GM23338 (cell line): ENCODE results near the gene RAC3. TPM values are rescaled to one million over a fixed set of nuclear protein-coding genes. Genes with fewer than 3 reads are reported as not detected.

Source experiments
- ATAC-seq: fragments of 200-7000 bp; cut with Tn5 transposase; 3 replicates; pipeline ENCODE4 v1.9.1; 2020
- DNase-seq: peaks from one replicate; pipeline ENCODE4 v3.0.0-alpha.2; 2015; ENCODE audit warnings: low spot score
- H2AFZ ChIP-seq: fragments of 200-600 bp; sonication (generic); 2 replicates; pipeline ENCODE4 v1.8.0; 2016; ENCODE audit warnings: antibody characterized with exemption, mild to moderate bottlenecking, moderate library complexity
- H3F3A ChIP-seq: fragments of 200-600 bp; sonication (generic); replicated peaks from 2 replicates; pipeline ENCODE4 v1.8.0; 2017; ENCODE audit warnings: antibody characterized with exemption, mixed run types, low read depth
- H3K27ac ChIP-seq: fragments of 200-600 bp; sonication (generic); 2 replicates; pipeline ENCODE4 v1.6.1; 2016; ENCODE audit warnings: low read depth
- H3K27me3 ChIP-seq: fragments of 200-600 bp; sonication (generic); 2 replicates; pipeline ENCODE4 v1.8.0; 2016; ENCODE audit warnings: mild to moderate bottlenecking, mixed run types, moderate library complexity; ENCODE audit not compliant: insufficient read depth
- H3K36me3 ChIP-seq: fragments of 200-600 bp; sonication (generic); 2 replicates; pipeline ENCODE4 v1.8.0; 2016; ENCODE audit warnings: mild to moderate bottlenecking; ENCODE audit not compliant: insufficient read depth
- H3K4me1 ChIP-seq: fragments of 200-600 bp; sonication (generic); 2 replicates; pipeline ENCODE4 v1.8.0; 2016; ENCODE audit warnings: mild to moderate bottlenecking, moderate library complexity; ENCODE audit not compliant: insufficient read depth
- H3K4me2 ChIP-seq: fragments of 200-600 bp; sonication (generic); 2 replicates; pipeline ENCODE4 v1.7.1; 2017; ENCODE audit warnings: mixed run types
- H3K4me3 ChIP-seq: fragments of 200-600 bp; sonication (generic); 2 replicates; pipeline ENCODE4 v1.6.1; 2016; ENCODE audit warnings: mixed run types
- H3K79me2 ChIP-seq: fragments of 200-600 bp; sonication (generic); replicated peaks from 2 replicates; pipeline ENCODE4 v1.8.0; 2017; ENCODE audit warnings: mild to moderate bottlenecking; ENCODE audit not compliant: insufficient read depth
- H3K9me2 ChIP-seq: fragments of 200-600 bp; sonication (generic); 2 replicates; pipeline ENCODE4 v1.8.0; 2017; ENCODE audit not compliant: insufficient read depth
- H4K20me1 ChIP-seq: fragments of 200-600 bp; sonication (generic); replicated peaks from 2 replicates; pipeline ENCODE4 v1.8.0; 2017; ENCODE audit warnings: mild to moderate bottlenecking; ENCODE audit not compliant: insufficient read depth
- H3K27ac Mint-ChIP-seq: 2 replicates; pipeline ENCODE4 v1.8.0; 2020; ENCODE audit warnings: inconsistent platforms, mild to moderate bottlenecking, moderate library complexity, mixed read lengths
- H3K27me3 Mint-ChIP-seq: 3 replicates; pipeline ENCODE4 v1.8.0; 2022; ENCODE audit warnings: low read depth, mild to moderate bottlenecking, moderate library complexity, mixed read lengths, inconsistent platforms; ENCODE audit not compliant: insufficient read depth, poor library complexity
- H3K36me3 Mint-ChIP-seq: 3 replicates; pipeline ENCODE4 v1.8.0; 2021; ENCODE audit warnings: low read depth, mild to moderate bottlenecking, inconsistent platforms, moderate library complexity, mixed read lengths
- H3K4me1 Mint-ChIP-seq: 3 replicates; pipeline ENCODE4 v1.8.0; 2020; ENCODE audit warnings: mild to moderate bottlenecking, inconsistent platforms, mixed read lengths
- H3K4me3 Mint-ChIP-seq: 3 replicates; pipeline ENCODE4 v1.8.0; 2021; ENCODE audit warnings: moderate library complexity, mild to moderate bottlenecking, inconsistent platforms, mixed read lengths
- H3K9me3 Mint-ChIP-seq: 3 replicates; pipeline ENCODE4 v1.8.0; 2020; ENCODE audit warnings: moderate library complexity, mild to moderate bottlenecking, inconsistent platforms, mixed read lengths
- EZH2 ChIP-seq: fragments of 200-600 bp; sonication (generic); IDR thresholded peaks from one replicate; pipeline ENCODE4 v1.8.0; 2017; ENCODE audit warnings: antibody characterized with exemption, mild to moderate bottlenecking, low read depth; ENCODE audit not compliant: unreplicated experiment
- EZH2phosphoT487 ChIP-seq: fragments of 200-600 bp; sonication (generic); IDR thresholded peaks from one replicate; pipeline ENCODE4 v1.8.1; 2018; ENCODE audit warnings: antibody characterized with exemption; ENCODE audit not compliant: unreplicated experiment
- JUNB ChIP-seq: IDR thresholded peaks from one replicate; pipeline ENCODE4 v1.6.1; 2016; ENCODE audit warnings: antibody characterized with exemption; ENCODE audit not compliant: unreplicated experiment
- POLR2AphosphoS5 ChIP-seq: IDR thresholded peaks from 2 replicates; pipeline ENCODE4 v1.6.1; 2016; ENCODE audit warnings: antibody characterized with exemption, low read depth
- STAT1 ChIP-seq: IDR thresholded peaks from one replicate; pipeline ENCODE4 v1.6.1; 2016; ENCODE audit warnings: antibody characterized with exemption; ENCODE audit not compliant: unreplicated experiment
- ZNF114 ChIP-seq: fragments of 250-450 bp; sonication (Bioruptor Pico); IDR thresholded peaks from 2 replicates; pipeline ENCODE4 v1.5.0; 2020; ENCODE audit warnings: mild to moderate bottlenecking, moderate library complexity
- ZNF331 ChIP-seq: fragments of 250-450 bp; sonication (Bioruptor Pico); IDR thresholded peaks from 2 replicates; pipeline ENCODE4 v1.5.0; 2020; ENCODE audit warnings: low read depth, mild to moderate bottlenecking, moderate library complexity
- polyA plus RNA-seq: library from polyadenylated mRNA; unstranded; fragments of >200 nt; fragmentation: Nextera tagmentation; extraction: Ambion mirVana; gene quantifications from 2 replicates; pipeline ENCODE4 v1.2.1, GENCODE V29; 2016
- total RNA-seq: library from RNA; depleted of rRNA; stranded (reverse); fragments of >200 nt; shearing (Covaris generic); gene quantifications from 2 replicates; pipeline ENCODE4 v1.2.3, GENCODE V29; 2014
- TF ChIP-seq, protein P1 (sequence below), 2 experiments: fragments of 200-600 bp in 1 of 2; sonication (generic) in 1 of 2; conservative IDR thresholded peaks; 2 replicates each; pipeline versions ENCODE4 v1.5.1 to v1.6.1; 2016 to 2017; ENCODE audit warnings: antibody characterized with exemption in 2 of 2, low read depth in 2 of 2, mild to moderate bottlenecking in 2 of 2, moderate library complexity in 1 of 2
- TF ChIP-seq, protein P2 (sequence below): IDR thresholded peaks from 2 replicates; pipeline ENCODE4 v1.6.1; 2016; ENCODE audit warnings: antibody characterized with exemption
- TF ChIP-seq, protein P3 (sequence below): IDR thresholded peaks from one replicate; pipeline ENCODE4 v1.6.1; 2018; ENCODE audit warnings: antibody characterized with exemption; ENCODE audit not compliant: unreplicated experiment

RAC3 gene
- total and polyA plus RNA-seq, 2 experiments from 2014 or later, result 31.5 to 293 TPM

- TF ChIP-seq, protein P1, sequence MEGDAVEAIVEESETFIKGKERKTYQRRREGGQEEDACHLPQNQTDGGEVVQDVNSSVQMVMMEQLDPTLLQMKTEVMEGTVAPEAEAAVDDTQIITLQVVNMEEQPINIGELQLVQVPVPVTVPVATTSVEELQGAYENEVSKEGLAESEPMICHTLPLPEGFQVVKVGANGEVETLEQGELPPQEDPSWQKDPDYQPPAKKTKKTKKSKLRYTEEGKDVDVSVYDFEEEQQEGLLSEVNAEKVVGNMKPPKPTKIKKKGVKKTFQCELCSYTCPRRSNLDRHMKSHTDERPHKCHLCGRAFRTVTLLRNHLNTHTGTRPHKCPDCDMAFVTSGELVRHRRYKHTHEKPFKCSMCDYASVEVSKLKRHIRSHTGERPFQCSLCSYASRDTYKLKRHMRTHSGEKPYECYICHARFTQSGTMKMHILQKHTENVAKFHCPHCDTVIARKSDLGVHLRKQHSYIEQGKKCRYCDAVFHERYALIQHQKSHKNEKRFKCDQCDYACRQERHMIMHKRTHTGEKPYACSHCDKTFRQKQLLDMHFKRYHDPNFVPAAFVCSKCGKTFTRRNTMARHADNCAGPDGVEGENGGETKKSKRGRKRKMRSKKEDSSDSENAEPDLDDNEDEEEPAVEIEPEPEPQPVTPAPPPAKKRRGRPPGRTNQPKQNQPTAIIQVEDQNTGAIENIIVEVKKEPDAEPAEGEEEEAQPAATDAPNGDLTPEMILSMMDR (conservative IDR thresholded peaks at IDR 0.05; ENCODE audit: low read depth in 2 of 2), result no peak
- TF ChIP-seq STAT1 (no peak), POLR2AphosphoS5 (no peak), ZNF114 (CRISPR knock-in tag) (no peak), ZNF331 (CRISPR knock-in tag) (no peak), JUNB (no peak)
- Histone ChIP-seq H3K4me1 (peaks cover 8% of the 10 kb centered on the region; the same call in 1 of the 2 replicates), H4K20me1 (no peaks in the 10 kb centered on the region), H3K27ac (no peak overlapping the region), H3K27me3 (no peaks in the 10 kb centered on the region), H3K4me2 (no peak overlapping the region), H3K4me3 (no peak overlapping the region), H3K9me2 (no peaks in the 10 kb centered on the region), H3F3A (peaks cover 10% of the 10 kb centered on the region), H3K79me2 (peaks cover 8% of the 10 kb centered on the region; the same call in 1 of the 2 replicates), H3K36me3 (no peaks in the 10 kb centered on the region), H2AFZ (no peak overlapping the region)
- no peaks in the 10 kb centered on the region; the same call in none of the 3 replicates for H3K36me3 Mint-ChIP-seq
- H3K27ac Mint-ChIP-seq, result no peak overlapping the region
- ATAC-seq (no peak), DNase-seq (no peak)
- peak overlapping the region; percentile 40; the same call in 1 of the 3 replicates for H3K4me3 Mint-ChIP-seq
- no peaks in the 10 kb centered on the region; the same call in 2 of the 3 replicates for H3K9me3 Mint-ChIP-seq
- H3K4me1 Mint-ChIP-seq, result peaks cover 11% of the 10 kb centered on the region
- H3K27me3 Mint-ChIP-seq, result peaks cover 13% of the 10 kb centered on the region
Observed at GRCh38 chr17:82029391-82029790, 2.1 kb upstream of the RAC3 start.

DNA sequence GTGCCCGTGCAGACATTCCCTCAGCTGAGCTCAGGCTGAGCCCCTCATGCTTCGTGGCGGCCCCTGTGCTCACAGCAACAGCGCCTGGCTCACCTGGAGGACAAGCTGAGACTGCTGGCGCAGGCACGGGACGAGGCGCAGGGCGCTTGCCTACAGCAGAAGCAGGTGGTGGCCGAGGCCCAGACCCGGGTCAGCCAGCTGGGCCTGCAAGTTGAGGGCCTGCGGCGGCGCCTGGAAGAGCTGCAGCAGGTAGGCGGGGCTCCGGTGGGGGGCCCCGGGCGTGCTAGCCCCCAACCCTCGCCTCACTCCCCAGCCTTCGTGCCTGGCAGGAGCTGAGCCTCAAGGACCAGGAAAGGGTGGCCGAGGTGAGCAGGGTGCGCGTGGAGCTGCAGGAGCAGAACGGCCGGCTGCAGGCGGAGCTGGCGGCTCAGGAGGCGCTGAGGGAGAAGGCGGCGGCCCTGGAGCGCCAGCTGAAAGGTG lies 1.4 kb upstream of the RAC3 start:
- Histone ChIP-seq H3K27ac (no peak overlapping the region), H3F3A (peaks cover 11% of the 10 kb centered on the region), H3K4me1 (peaks cover 9% of the 10 kb centered on the region; the same call in 1 of the 2 replicates), H3K36me3 (no peaks in the 10 kb centered on the region), H3K9me2 (no peaks in the 10 kb centered on the region), H3K79me2 (peaks cover 8% of the 10 kb centered on the region; the same call in 1 of the 2 replicates), H3K4me3 (peak overlapping the region; percentile 77; the same call in 1 of the 2 replicates), H2AFZ (no peak overlapping the region), H3K27me3 (no peaks in the 10 kb centered on the region), H4K20me1 (no peaks in the 10 kb centered on the region), H3K4me2 (peak overlapping the region; percentile 87; the same call in 1 of the 2 replicates)
- Mint-ChIP-seq H3K4me1 (peaks cover 14% of the 10 kb centered on the region), H3K4me3 (no peak overlapping the region), H3K9me3 (no peaks in the 10 kb centered on the region; the same call in 2 of the 3 replicates), H3K36me3 (no peaks in the 10 kb centered on the region; the same call in none of the 3 replicates), H3K27me3 (peaks cover 17% of the 10 kb centered on the region), H3K27ac (no peak overlapping the region)
- DNase-seq, result no peak
- ATAC-seq, result peak; percentile 1; the same call in 2 of the 3 replicates
- TF ChIP-seq EZH2 (no peak), JUNB (no peak), ZNF331 (CRISPR knock-in tag) (no peak), EZH2phosphoT487 (no peak), POLR2AphosphoS5 (no peak)
- TF ChIP-seq, protein P2, sequence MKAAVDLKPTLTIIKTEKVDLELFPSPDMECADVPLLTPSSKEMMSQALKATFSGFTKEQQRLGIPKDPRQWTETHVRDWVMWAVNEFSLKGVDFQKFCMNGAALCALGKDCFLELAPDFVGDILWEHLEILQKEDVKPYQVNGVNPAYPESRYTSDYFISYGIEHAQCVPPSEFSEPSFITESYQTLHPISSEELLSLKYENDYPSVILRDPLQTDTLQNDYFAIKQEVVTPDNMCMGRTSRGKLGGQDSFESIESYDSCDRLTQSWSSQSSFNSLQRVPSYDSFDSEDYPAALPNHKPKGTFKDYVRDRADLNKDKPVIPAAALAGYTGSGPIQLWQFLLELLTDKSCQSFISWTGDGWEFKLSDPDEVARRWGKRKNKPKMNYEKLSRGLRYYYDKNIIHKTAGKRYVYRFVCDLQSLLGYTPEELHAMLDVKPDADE, result no peak
- TF ChIP-seq, protein P1 (conservative IDR thresholded peaks at IDR 0.05; ENCODE audit: low read depth in 2 of 2), result no peak
- TF ChIP-seq, protein P3, sequence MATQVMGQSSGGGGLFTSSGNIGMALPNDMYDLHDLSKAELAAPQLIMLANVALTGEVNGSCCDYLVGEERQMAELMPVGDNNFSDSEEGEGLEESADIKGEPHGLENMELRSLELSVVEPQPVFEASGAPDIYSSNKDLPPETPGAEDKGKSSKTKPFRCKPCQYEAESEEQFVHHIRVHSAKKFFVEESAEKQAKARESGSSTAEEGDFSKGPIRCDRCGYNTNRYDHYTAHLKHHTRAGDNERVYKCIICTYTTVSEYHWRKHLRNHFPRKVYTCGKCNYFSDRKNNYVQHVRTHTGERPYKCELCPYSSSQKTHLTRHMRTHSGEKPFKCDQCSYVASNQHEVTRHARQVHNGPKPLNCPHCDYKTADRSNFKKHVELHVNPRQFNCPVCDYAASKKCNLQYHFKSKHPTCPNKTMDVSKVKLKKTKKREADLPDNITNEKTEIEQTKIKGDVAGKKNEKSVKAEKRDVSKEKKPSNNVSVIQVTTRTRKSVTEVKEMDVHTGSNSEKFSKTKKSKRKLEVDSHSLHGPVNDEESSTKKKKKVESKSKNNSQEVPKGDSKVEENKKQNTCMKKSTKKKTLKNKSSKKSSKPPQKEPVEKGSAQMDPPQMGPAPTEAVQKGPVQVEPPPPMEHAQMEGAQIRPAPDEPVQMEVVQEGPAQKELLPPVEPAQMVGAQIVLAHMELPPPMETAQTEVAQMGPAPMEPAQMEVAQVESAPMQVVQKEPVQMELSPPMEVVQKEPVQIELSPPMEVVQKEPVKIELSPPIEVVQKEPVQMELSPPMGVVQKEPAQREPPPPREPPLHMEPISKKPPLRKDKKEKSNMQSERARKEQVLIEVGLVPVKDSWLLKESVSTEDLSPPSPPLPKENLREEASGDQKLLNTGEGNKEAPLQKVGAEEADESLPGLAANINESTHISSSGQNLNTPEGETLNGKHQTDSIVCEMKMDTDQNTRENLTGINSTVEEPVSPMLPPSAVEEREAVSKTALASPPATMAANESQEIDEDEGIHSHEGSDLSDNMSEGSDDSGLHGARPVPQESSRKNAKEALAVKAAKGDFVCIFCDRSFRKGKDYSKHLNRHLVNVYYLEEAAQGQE, result no peak
